ENCODE results near the gene ARL8A.

The ARL8A gene

DNA sequence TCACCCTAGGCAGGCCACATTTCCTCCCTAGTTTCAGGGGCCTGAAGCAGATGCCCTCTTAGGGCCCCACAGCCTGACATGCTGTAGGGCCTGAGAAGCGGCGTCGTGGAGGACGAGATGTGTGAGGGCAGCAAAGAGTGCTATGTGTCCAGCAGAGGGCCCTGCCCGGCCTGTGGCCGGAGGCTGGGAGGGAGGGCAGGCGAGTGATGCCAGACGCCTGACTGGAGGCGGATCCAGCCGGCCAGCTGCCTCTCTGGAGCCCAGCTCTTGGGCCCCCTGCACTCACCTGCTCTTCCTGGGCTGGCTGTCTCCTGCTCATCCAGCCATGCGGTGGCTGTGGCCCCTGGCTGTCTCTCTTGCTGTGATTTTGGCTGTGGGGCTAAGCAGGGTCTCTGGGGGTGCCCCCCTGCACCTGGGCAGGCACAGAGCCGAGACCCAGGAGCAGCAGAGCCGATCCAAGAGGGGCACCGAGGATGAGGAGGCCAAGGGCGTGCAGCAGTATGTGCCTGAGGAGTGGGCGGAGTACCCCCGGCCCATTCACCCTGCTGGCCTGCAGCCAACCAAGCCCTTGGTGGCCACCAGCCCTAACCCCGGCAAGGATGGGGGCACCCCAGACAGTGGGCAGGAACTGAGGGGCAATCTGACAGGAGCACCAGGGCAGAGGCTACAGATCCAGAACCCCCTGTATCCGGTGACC, 21.8 kb downstream of the ARL8A start, which contains the start of gene GPR37L1:
Gene GPR37L1 (plus strand): TSS at position 279 of the 697 bp plus-strand sequence. CDS start 47 bp downstream, at position 326.
- peak; percentile 82 for DNase-seq
- H2AK5ac ChIP-seq (ENCODE audit: low read length): no peak within 1 kb of the TSS
- no peak within 1 kb of the TSS for H3K56ac ChIP-seq (ENCODE audit: low read length)
- WGBS (ENCODE audit: extremely low coverage, insufficient coverage, low lambda C conversion rate): no CpG with 5 or more reads among the region's 19 CpGs
- no peak within 1 kb of the TSS for H4K5ac ChIP-seq (ENCODE audit: low read length)
- H3K79me1 ChIP-seq (ENCODE audit: low read length): no peaks in the 10 kb centered on the region
- H2BK5ac ChIP-seq (ENCODE audit: low read length): no peak within 1 kb of the TSS
- H3K4me3 ChIP-seq (ENCODE audit: low read length): no peak within 1 kb of the TSS
- no peak within 1 kb of the TSS for H3K4ac ChIP-seq (ENCODE audit: low read depth, low read length)
- no peak within 1 kb of the TSS for H3K4me2 ChIP-seq (ENCODE audit: low read length)
- no peak within 1 kb of the TSS for H2BK15ac ChIP-seq (replicated peaks; ENCODE audit: low read depth)
- no peak within 1 kb of the TSS for H2BK120ac ChIP-seq (ENCODE audit: low read depth, low read length)
- H3K27ac ChIP-seq (ENCODE audit: low read depth, low read length): no peak within 1 kb of the TSS
- H3K79me2 ChIP-seq (ENCODE audit: control insufficient read depth, insufficient read depth, low read length): no peaks in the 10 kb centered on the region
- no peaks in the 10 kb centered on the region for H3K36me3 ChIP-seq (ENCODE audit: control insufficient read depth, insufficient read depth, low read length)
- H3K27me3 ChIP-seq (ENCODE audit: insufficient read depth, low read length, poor library complexity): no peaks in the 10 kb centered on the region
- H3K9ac ChIP-seq (ENCODE audit: low read length): no peak within 1 kb of the TSS
- no peaks in the 10 kb centered on the region for H3K4me1 ChIP-seq (ENCODE audit: control insufficient read depth, low read depth, low read length)
- no peak within 1 kb of the TSS for H4K8ac ChIP-seq (ENCODE audit: low read depth, low read length)
- no peak within 1 kb of the TSS for H3K18ac ChIP-seq (ENCODE audit: low read length)
- no peak within 1 kb of the TSS for H3K23ac ChIP-seq (ENCODE audit: low read length)

DNA sequence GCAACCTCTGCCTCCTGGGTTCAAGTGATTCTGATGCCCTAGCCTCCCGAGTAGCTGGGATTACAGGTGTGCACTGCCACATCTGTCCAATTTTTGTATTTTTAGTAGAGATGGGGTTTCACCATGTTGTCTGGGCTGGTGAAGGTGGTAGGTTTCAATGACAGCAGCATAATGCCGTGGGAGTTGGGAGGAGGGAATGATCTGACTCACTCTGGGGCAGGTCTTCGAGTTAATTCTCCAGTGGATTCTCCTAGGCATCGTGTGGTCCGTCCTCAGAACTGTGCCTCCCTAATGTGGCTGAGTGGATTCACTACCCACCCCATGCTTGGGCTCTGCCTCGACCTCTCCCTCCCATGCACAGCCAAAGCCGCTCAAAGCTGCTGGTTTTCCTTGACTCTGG, 23.5 kb downstream of the ARL8A start:
- H3K18ac ChIP-seq (ENCODE audit: low read length): no peak overlapping the region
- no peak overlapping the region for H4K5ac ChIP-seq (ENCODE audit: low read length)
- no peak overlapping the region for H2AK5ac ChIP-seq (ENCODE audit: low read length)
- H2BK120ac ChIP-seq (ENCODE audit: low read depth, low read length): no peak overlapping the region
- no peak overlapping the region for H3K4ac ChIP-seq (ENCODE audit: low read depth, low read length)
- H3K4me1 ChIP-seq (ENCODE audit: control insufficient read depth, low read depth, low read length): no peaks in the 10 kb centered on the region
- WGBS (ENCODE audit: extremely low coverage, insufficient coverage, low lambda C conversion rate): no CpG with 5 or more reads among the region's 7 CpGs
- DNase-seq: no peak
- no peak overlapping the region for H3K27ac ChIP-seq (ENCODE audit: low read depth, low read length)
- H3K23ac ChIP-seq (ENCODE audit: low read length): no peak overlapping the region
- no peak overlapping the region for H3K4me3 ChIP-seq (ENCODE audit: low read length)
- no peaks in the 10 kb centered on the region for H3K27me3 ChIP-seq (ENCODE audit: insufficient read depth, low read length, poor library complexity)
- H2BK5ac ChIP-seq (ENCODE audit: low read length): no peak overlapping the region
- H2BK15ac ChIP-seq (replicated peaks; ENCODE audit: low read depth): no peak overlapping the region
- H4K8ac ChIP-seq (ENCODE audit: low read depth, low read length): no peak overlapping the region
- H3K36me3 ChIP-seq (ENCODE audit: control insufficient read depth, insufficient read depth, low read length): no peaks in the 10 kb centered on the region
- H3K4me2 ChIP-seq (ENCODE audit: low read length): no peak overlapping the region
- no peaks in the 10 kb centered on the region for H3K79me1 ChIP-seq (ENCODE audit: low read length)
- no peak overlapping the region for H3K9ac ChIP-seq (ENCODE audit: low read length)
- H3K56ac ChIP-seq (ENCODE audit: low read length): peak overlapping the region; percentile 17
- H3K79me2 ChIP-seq (ENCODE audit: control insufficient read depth, insufficient read depth, low read length): no peaks in the 10 kb centered on the region

DNA sequence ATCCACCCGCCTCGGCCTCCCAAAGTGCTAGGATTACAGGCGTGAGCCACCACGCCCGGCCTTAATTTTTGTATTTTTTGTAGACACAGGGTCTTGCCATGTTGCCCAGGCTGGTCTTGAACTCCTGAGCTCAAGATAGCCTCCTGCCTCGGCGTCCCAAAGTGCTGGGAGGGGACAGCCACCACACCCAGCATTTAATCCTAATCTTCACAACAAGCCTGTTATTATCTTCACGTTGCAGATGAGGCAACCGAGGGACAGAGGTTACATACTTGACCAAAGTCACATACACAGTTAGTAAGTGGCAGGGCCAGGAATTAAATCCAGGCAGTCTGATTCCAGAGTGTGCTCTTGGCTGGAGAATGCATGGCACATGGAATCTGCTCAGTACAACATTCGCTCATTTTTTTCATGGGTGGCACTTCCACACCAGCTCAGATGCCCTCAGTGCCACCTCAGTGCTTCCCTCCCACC, 26.6 kb downstream of the ARL8A start:
- no peak overlapping the region for H2BK120ac ChIP-seq (ENCODE audit: low read depth, low read length)
- H3K56ac ChIP-seq (ENCODE audit: low read length): peak overlapping the region; percentile 15
- H3K4ac ChIP-seq (ENCODE audit: low read depth, low read length): no peak overlapping the region
- DNase-seq: no peak
- no peaks in the 10 kb centered on the region for H3K27me3 ChIP-seq (ENCODE audit: insufficient read depth, low read length, poor library complexity)
- no peak overlapping the region for H3K4me2 ChIP-seq (ENCODE audit: low read length)
- no peak overlapping the region for H3K18ac ChIP-seq (ENCODE audit: low read length)
- H3K4me1 ChIP-seq (ENCODE audit: control insufficient read depth, low read depth, low read length): no peaks in the 10 kb centered on the region
- no peaks in the 10 kb centered on the region for H3K79me2 ChIP-seq (ENCODE audit: control insufficient read depth, insufficient read depth, low read length)
- no peak overlapping the region for H3K23ac ChIP-seq (ENCODE audit: low read length)
- peak overlapping the region; percentile 65 for H2AK5ac ChIP-seq (ENCODE audit: low read length)
- no peak overlapping the region for H3K9ac ChIP-seq (ENCODE audit: low read length)
- no peaks in the 10 kb centered on the region for H3K79me1 ChIP-seq (ENCODE audit: low read length)
- H2BK5ac ChIP-seq (ENCODE audit: low read length): no peak overlapping the region
- no peak overlapping the region for H2BK15ac ChIP-seq (replicated peaks; ENCODE audit: low read depth)
- no peak overlapping the region for H4K5ac ChIP-seq (ENCODE audit: low read length)
- H4K8ac ChIP-seq (ENCODE audit: low read depth, low read length): no peak overlapping the region
- H3K36me3 ChIP-seq (ENCODE audit: control insufficient read depth, insufficient read depth, low read length): no peaks in the 10 kb centered on the region
- no peak overlapping the region for H3K4me3 ChIP-seq (ENCODE audit: low read length)
- no peak overlapping the region for H3K27ac ChIP-seq (ENCODE audit: low read depth, low read length)
- WGBS (ENCODE audit: extremely low coverage, insufficient coverage, low lambda C conversion rate): no CpG with 5 or more reads among the region's 10 CpGs

DNA sequence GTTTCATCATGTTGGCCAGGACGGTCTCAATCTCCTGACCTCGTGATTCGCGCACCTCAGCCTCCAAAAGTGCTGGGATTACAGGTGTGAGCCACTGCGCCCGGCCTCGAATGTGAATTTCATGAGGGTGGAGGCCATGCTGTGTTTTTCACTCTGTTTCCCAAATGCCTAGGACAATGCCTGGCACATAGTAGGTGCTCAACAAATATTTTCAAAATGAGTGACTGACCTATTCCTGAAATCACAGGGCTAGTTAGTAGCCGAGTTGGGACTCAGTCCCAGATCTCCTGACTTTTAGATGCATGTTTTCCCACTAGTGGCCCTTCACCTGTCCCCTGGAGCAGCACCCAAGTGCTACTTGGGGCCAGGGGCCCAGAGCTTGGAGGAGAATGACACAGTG, 28.2 kb downstream of the ARL8A start:
- no peak overlapping the region for H3K23ac ChIP-seq (ENCODE audit: low read length)
- H4K8ac ChIP-seq (ENCODE audit: low read depth, low read length): no peak overlapping the region
- no peak overlapping the region for H3K4ac ChIP-seq (ENCODE audit: low read depth, low read length)
- no peak overlapping the region for H3K56ac ChIP-seq (ENCODE audit: low read length)
- H3K27ac ChIP-seq (ENCODE audit: low read depth, low read length): no peak overlapping the region
- no peak for DNase-seq
- H3K18ac ChIP-seq (ENCODE audit: low read length): no peak overlapping the region
- no peaks in the 10 kb centered on the region for H3K27me3 ChIP-seq (ENCODE audit: insufficient read depth, low read length, poor library complexity)
- H3K4me3 ChIP-seq (ENCODE audit: low read length): no peak overlapping the region
- no peaks in the 10 kb centered on the region for H3K4me1 ChIP-seq (ENCODE audit: control insufficient read depth, low read depth, low read length)
- no CpG with 5 or more reads among the region's 8 CpGs for WGBS (ENCODE audit: extremely low coverage, insufficient coverage, low lambda C conversion rate)
- H3K79me1 ChIP-seq (ENCODE audit: low read length): no peaks in the 10 kb centered on the region
- H3K36me3 ChIP-seq (ENCODE audit: control insufficient read depth, insufficient read depth, low read length): no peaks in the 10 kb centered on the region
- no peak overlapping the region for H2BK15ac ChIP-seq (replicated peaks; ENCODE audit: low read depth)
- no peaks in the 10 kb centered on the region for H3K79me2 ChIP-seq (ENCODE audit: control insufficient read depth, insufficient read depth, low read length)
- H2AK5ac ChIP-seq (ENCODE audit: low read length): no peak overlapping the region
- H2BK5ac ChIP-seq (ENCODE audit: low read length): no peak overlapping the region
- H3K9ac ChIP-seq (ENCODE audit: low read length): no peak overlapping the region
- no peak overlapping the region for H4K5ac ChIP-seq (ENCODE audit: low read length)
- H3K4me2 ChIP-seq (ENCODE audit: low read length): no peak overlapping the region
- no peak overlapping the region for H2BK120ac ChIP-seq (ENCODE audit: low read depth, low read length)

DNA sequence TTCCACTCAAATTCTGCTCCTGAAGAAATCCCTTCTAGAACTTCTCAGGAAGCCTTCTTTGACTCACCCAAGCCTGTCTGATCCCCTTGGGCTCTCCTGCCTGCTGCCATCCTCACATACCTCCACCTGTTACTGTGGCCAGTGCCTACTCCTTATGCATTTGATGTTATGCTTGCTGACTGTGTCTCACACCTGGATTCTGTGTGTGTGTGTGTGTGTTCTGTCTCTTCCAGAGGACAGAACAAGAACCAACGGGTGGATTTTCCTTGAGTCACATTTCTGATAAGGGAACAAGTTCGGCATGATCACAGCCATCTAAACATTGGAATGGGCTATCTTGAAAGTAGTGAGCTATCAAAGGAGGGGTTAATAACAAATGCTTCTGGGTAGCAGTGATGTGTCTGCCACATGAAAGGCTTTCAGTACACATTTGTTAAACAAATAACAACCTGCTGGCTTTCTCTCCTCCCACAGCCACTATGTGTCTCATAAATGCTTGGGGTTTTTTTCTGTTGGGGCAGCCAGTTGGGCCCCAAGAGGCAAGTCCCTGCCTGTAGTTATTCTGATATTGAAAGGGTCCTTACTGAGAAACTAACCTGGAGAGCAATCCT, 30.7 kb downstream of the ARL8A start:
- no peak overlapping the region for H3K4ac ChIP-seq (ENCODE audit: low read depth, low read length)
- no peak overlapping the region for H3K27ac ChIP-seq (ENCODE audit: low read depth, low read length)
- H2BK5ac ChIP-seq (ENCODE audit: low read length): no peak overlapping the region
- no peaks in the 10 kb centered on the region for H3K79me1 ChIP-seq (ENCODE audit: low read length)
- H3K4me1 ChIP-seq (ENCODE audit: control insufficient read depth, low read depth, low read length): no peaks in the 10 kb centered on the region
- no CpG with 5 or more reads among the region's 2 CpGs for WGBS (ENCODE audit: extremely low coverage, insufficient coverage, low lambda C conversion rate)
- H3K23ac ChIP-seq (ENCODE audit: low read length): no peak overlapping the region
- H4K5ac ChIP-seq (ENCODE audit: low read length): no peak overlapping the region
- no peak overlapping the region for H2BK120ac ChIP-seq (ENCODE audit: low read depth, low read length)
- no peak overlapping the region for H2AK5ac ChIP-seq (ENCODE audit: low read length)
- no peak overlapping the region for H3K4me3 ChIP-seq (ENCODE audit: low read length)
- no peak overlapping the region for H2BK15ac ChIP-seq (replicated peaks; ENCODE audit: low read depth)
- no peak overlapping the region for H4K8ac ChIP-seq (ENCODE audit: low read depth, low read length)
- no peak overlapping the region for H3K56ac ChIP-seq (ENCODE audit: low read length)
- H3K9ac ChIP-seq (ENCODE audit: low read length): no peak overlapping the region
- no peaks in the 10 kb centered on the region for H3K27me3 ChIP-seq (ENCODE audit: insufficient read depth, low read length, poor library complexity)
- no peaks in the 10 kb centered on the region for H3K79me2 ChIP-seq (ENCODE audit: control insufficient read depth, insufficient read depth, low read length)
- H3K4me2 ChIP-seq (ENCODE audit: low read length): no peak overlapping the region
- no peak overlapping the region for H3K18ac ChIP-seq (ENCODE audit: low read length)
- H3K36me3 ChIP-seq (ENCODE audit: control insufficient read depth, insufficient read depth, low read length): no peaks in the 10 kb centered on the region
- DNase-seq: no peak

All from mesendoderm (in vitro differentiated cells).